IPS-18a (cell line): Measurements from ENCODE around the gene GPC3.
"Not testable (repeated sequence)": the region's sequence is repeated elsewhere in the genome, so short reads cannot be mapped to it uniquely, and the experiment has no call there.

Experiments used
- H3K27ac ChIP-seq: one replicate; pipeline ENCODE4 v1.5.1; 2013; ENCODE audit warnings: low read length
- H3K27me3 ChIP-seq: one replicate; pipeline ENCODE4 v1.6.1; 2013; ENCODE audit warnings: mild to moderate bottlenecking, low read length; ENCODE audit not compliant: control insufficient read depth, insufficient read depth
- H3K36me3 ChIP-seq: one replicate; pipeline ENCODE4 v1.6.1; 2013; ENCODE audit warnings: low read depth, low read length; ENCODE audit not compliant: control insufficient read depth
- H3K4me1 ChIP-seq: one replicate; pipeline ENCODE4 v1.6.1; 2013; ENCODE audit warnings: low read depth, low read length; ENCODE audit not compliant: control insufficient read depth
- H3K4me3 ChIP-seq: one replicate; pipeline ENCODE4 v1.5.1; 2013; ENCODE audit warnings: low read length
- H3K9ac ChIP-seq: one replicate; pipeline ENCODE4 v1.6.1; 2013; ENCODE audit warnings: mild to moderate bottlenecking, low read length, moderate library complexity
- H3K9me3 ChIP-seq: one replicate; pipeline ENCODE4 v1.6.1; 2013; ENCODE audit warnings: low read depth, low read length; ENCODE audit not compliant: control insufficient read depth

The GPC3 gene

DNA sequence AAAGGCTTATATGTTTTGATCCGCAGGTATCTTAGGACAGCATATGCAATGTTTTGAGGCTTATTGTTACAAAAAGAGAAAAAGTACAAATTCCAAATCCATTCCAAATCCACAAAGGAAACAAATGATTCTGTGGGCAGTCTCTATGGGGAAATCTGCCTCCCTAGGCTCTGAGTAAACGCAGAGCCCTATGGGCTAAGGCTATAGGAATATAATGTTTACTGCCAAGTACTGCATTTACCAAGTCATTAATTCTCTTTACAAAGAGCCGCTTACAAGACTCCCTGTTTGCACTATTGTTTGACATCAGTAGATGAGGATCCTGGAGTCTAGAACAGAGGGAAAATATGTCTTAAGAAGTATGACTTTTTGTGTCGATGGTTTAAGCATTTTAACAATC lies 357.7 kb downstream of the GPC3 start:
- Histone ChIP-seq H3K9ac (no peak overlapping the region), H3K27me3 (no peaks in the 10 kb centered on the region), H3K9me3 (peaks cover 11% of the 10 kb centered on the region), H3K36me3 (no peaks in the 10 kb centered on the region), H3K4me3 (no peak overlapping the region), H3K27ac (no peak overlapping the region), H3K4me1 (no peaks in the 10 kb centered on the region)

- H3K9me3 ChIP-seq: peaks cover 23% of the 10 kb centered on the region
- not testable (repeated sequence) for H3K4me3 ChIP-seq, H3K4me1 ChIP-seq, H3K36me3 ChIP-seq, H3K9ac ChIP-seq, H3K27me3 ChIP-seq, H3K27ac ChIP-seq
Measured at GRCh38 chrX:133621384-133621783, 364.0 kb downstream of the GPC3 start.

- no peak overlapping the region for H3K9ac ChIP-seq
- H3K4me3 ChIP-seq: no peak overlapping the region
Measured at GRCh38 chrX:133611676-133612075, 373.7 kb downstream of the GPC3 start.

DNA sequence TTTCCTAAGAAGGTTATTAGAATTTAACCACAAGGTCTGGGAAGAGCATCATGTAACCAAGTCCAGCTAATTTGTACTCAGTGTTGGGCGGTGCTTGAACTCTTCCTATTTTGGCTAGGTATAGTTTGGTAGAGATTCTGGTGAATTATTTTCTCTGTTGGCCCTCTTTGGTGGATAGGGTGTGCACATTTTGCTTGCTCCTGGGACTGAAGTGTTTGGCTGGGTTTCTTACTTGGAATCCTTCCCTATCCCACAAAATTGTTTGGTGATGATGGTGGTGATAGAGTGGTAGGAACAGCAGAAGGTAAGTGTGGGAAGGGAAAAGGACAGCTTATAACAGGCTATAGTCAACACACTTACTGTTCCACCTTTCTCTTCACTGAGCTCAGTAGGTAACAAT lies 375.3 kb downstream of the GPC3 start:
- Histone ChIP-seq H3K36me3 (no peaks in the 10 kb centered on the region), H3K9me3 (peaks cover 25% of the 10 kb centered on the region), H3K4me3 (no peak overlapping the region), H3K27ac (no peak overlapping the region), H3K27me3 (no peaks in the 10 kb centered on the region), H3K4me1 (no peaks in the 10 kb centered on the region), H3K9ac (no peak overlapping the region)

More at GRCh38 chrX:133611676-133612075, 373.7 kb downstream of the GPC3 start:
- H3K27me3 ChIP-seq: no peaks in the 10 kb centered on the region
- no peaks in the 10 kb centered on the region for H3K36me3 ChIP-seq
- no peak overlapping the region for H3K27ac ChIP-seq
- no peaks in the 10 kb centered on the region for H3K4me1 ChIP-seq
- peaks cover 26% of the 10 kb centered on the region for H3K9me3 ChIP-seq

DNA sequence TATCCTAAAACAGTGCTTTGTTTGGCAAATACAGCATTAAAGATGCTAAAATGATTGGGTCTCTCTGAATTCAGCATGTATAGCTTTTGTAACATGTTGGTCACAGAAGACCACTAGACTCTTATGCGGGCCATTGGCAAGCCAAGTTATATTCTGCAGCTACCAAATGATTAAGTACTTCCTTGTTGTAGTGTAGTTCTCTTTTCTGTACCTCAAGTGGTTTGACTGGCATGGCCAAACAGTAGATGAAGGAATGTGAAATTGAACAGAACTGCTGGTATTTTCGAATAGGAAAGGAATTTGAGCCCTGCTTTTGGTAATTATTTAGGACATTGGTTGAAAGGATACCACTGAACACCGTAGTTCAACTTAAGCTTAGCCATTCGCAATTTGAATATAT lies 376.2 kb downstream of the GPC3 start:
- no peaks in the 10 kb centered on the region for H3K4me1 ChIP-seq
- H3K36me3 ChIP-seq: no peaks in the 10 kb centered on the region
- peaks cover 24% of the 10 kb centered on the region for H3K9me3 ChIP-seq
- no peak overlapping the region for H3K4me3 ChIP-seq
- H3K27me3 ChIP-seq: no peaks in the 10 kb centered on the region
- no peak overlapping the region for H3K9ac ChIP-seq
- no peak overlapping the region for H3K27ac ChIP-seq

- H3K27me3 ChIP-seq: no peaks in the 10 kb centered on the region
- no peak overlapping the region for H3K27ac ChIP-seq
- H3K9me3 ChIP-seq: peaks cover 26% of the 10 kb centered on the region
- no peaks in the 10 kb centered on the region for H3K4me1 ChIP-seq
- no peak overlapping the region for H3K9ac ChIP-seq
- no peaks in the 10 kb centered on the region for H3K36me3 ChIP-seq
- no peak overlapping the region for H3K4me3 ChIP-seq
Measured at GRCh38 chrX:133608406-133608805, 377.0 kb downstream of the GPC3 start.

DNA sequence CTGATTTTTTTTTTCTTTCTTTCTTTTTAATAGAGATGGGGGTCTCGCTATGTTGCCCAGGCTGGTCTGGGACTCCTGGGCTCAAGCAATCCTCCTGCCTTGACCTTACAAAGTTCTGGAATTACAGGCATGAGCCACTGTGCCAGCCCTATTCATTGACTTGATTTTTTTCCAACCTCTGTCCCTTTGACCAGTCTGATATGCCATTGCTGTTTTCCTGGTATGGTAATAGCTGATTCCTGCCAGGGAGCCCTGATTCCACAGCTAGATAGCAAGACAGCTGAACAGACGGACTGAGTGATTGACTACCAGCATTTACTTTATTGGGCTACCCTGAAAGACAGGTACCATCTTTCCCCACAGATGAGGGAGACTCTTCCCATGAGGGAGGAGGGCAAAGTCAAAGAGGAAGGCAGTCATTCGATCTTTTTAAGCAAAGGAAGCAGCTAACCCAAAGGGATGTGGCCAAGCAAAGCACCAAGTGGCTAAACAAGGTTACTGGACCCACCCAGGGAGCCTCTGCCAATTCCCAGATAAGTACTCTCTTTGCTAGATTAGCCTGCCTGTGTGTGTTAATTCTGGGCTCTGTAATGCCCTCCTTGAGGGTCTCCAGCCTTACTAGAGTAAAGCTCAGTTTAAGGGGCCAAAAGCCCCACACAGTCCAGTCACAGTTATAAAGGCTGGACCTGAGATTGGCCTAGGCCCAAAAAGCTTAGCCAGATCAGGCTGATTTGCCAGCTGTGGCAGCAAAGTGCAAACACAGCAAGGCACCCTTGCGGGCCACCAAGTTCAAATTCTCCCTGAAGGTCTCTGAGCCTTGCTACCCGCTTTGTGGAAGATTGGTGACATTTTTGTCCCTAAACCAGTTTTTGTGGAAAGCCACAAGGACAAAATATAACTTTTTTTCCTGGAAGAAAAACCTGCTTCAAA lies 377.7 kb downstream of the GPC3 start:
- Histone ChIP-seq H3K27ac (no peak overlapping the region), H3K9ac (no peak overlapping the region), H3K27me3 (no peaks in the 10 kb centered on the region)

GRCh38 chrX:133606990-133607389 lies 378.4 kb downstream of the GPC3 start:
- Histone ChIP-seq H3K4me1 (no peaks in the 10 kb centered on the region), H3K27ac (no peak overlapping the region), H3K9me3 (peaks cover 22% of the 10 kb centered on the region), H3K4me3 (no peak overlapping the region), H3K27me3 (no peaks in the 10 kb centered on the region), H3K9ac (no peak overlapping the region), H3K36me3 (no peaks in the 10 kb centered on the region)

More for the DNA sequence above, 377.7 kb downstream of the GPC3 start:
- Histone ChIP-seq H3K36me3 (no peaks in the 10 kb centered on the region), H3K9me3 (peaks cover 21% of the 10 kb centered on the region), H3K4me3 (no peak overlapping the region), H3K4me1 (no peaks in the 10 kb centered on the region)

GRCh38 chrX:133604801-133605200 lies 380.6 kb downstream of the GPC3 start:
- Histone ChIP-seq H3K9ac (no peak overlapping the region), H3K4me3 (no peak overlapping the region), H3K27me3 (no peaks in the 10 kb centered on the region), H3K9me3 (peaks cover 24% of the 10 kb centered on the region), H3K36me3 (no peaks in the 10 kb centered on the region), H3K4me1 (peaks cover 5% of the 10 kb centered on the region), H3K27ac (no peak overlapping the region)

GRCh38 chrX:133602881-133603280 lies 382.5 kb downstream of the GPC3 start:
- no peaks in the 10 kb centered on the region for H3K36me3 ChIP-seq

GRCh38 chrX:133601116-133601515 lies 384.3 kb downstream of the GPC3 start:
- peaks cover 22% of the 10 kb centered on the region for H3K9me3 ChIP-seq
- H3K27me3 ChIP-seq: no peaks in the 10 kb centered on the region
- no peak overlapping the region for H3K9ac ChIP-seq

More at GRCh38 chrX:133602881-133603280, 382.5 kb downstream of the GPC3 start:
- H3K4me3 ChIP-seq: no peak overlapping the region
- no peaks in the 10 kb centered on the region for H3K27me3 ChIP-seq
- H3K9ac ChIP-seq: no peak overlapping the region
- H3K9me3 ChIP-seq: peaks cover 22% of the 10 kb centered on the region
- peaks cover 5% of the 10 kb centered on the region for H3K4me1 ChIP-seq
- no peak overlapping the region for H3K27ac ChIP-seq

GRCh38 chrX:133600536-133600935 lies 384.9 kb downstream of the GPC3 start:
- Histone ChIP-seq H3K9ac (no peak overlapping the region), H3K27ac (no peak overlapping the region), H3K9me3 (peaks cover 22% of the 10 kb centered on the region)

More at GRCh38 chrX:133601116-133601515, 384.3 kb downstream of the GPC3 start:
- Histone ChIP-seq H3K36me3 (no peaks in the 10 kb centered on the region), H3K27ac (no peak overlapping the region), H3K4me1 (peaks cover 5% of the 10 kb centered on the region), H3K4me3 (no peak overlapping the region)

More at GRCh38 chrX:133600536-133600935, 384.9 kb downstream of the GPC3 start:
- Histone ChIP-seq H3K4me3 (no peak overlapping the region), H3K4me1 (peaks cover 5% of the 10 kb centered on the region), H3K27me3 (no peaks in the 10 kb centered on the region), H3K36me3 (no peaks in the 10 kb centered on the region)
